ENCODE results near the gene SERPINA4. TPM values are rescaled to one million over a fixed set of nuclear protein-coding genes. Genes with fewer than 3 reads are reported as not detected.

The SERPINA4 gene
- polyA plus RNA-seq, 1 of the 3 experiments (the other 2 are of a cell fraction): not detected

- Histone ChIP-seq H3K27ac (ENCODE audit: low read depth in 2 of 2, low read length in 1 of 2) (no peak overlapping the region), H3K9ac (no peak overlapping the region), H3K9me3 (no peaks in the 10 kb centered on the region), H3K4me3 (ENCODE audit: low read depth in 2 of 2, low read length in 1 of 2) (no peak overlapping the region), H3K79me2 (ENCODE audit: insufficient read depth) (no peaks in the 10 kb centered on the region), H4K20me1 (ENCODE audit: insufficient read depth) (no peaks in the 10 kb centered on the region), H3K9me2 (no peaks in the 10 kb centered on the region), H3K4me2 (no peak overlapping the region), H3K4me1 (ENCODE audit: control insufficient read depth in 1 of 2, insufficient read depth in 2 of 2, low read depth in 1 of 2, low read length in 1 of 2) (no peaks in the 10 kb centered on the region), H2AFZ (ENCODE audit: low read depth) (no peak overlapping the region), H3K27me3 (ENCODE audit: insufficient read depth) (peaks cover 6% of the 10 kb centered on the region; the same call in 1 of the 2 replicates), H3K36me3 (replicated peaks in 1 of 2; ENCODE audit: control insufficient read depth in 1 of 2, insufficient read depth in 2 of 2, low read length in 1 of 2) (no peaks in the 10 kb centered on the region), H3F3A (replicated peaks; ENCODE audit: insufficient read depth) (no peaks in the 10 kb centered on the region)
- 69% methylated on average over 6 of the region's 6 CpGs for WGBS (ENCODE audit: low lambda C conversion rate)
- DNase-seq: no peak
- TF ChIP-seq POLR2AphosphoS5 (IDR thresholded peaks at IDR 0.05; ENCODE audit: low read depth, low read length) (no peak), CHD2 (IDR thresholded peaks at IDR 0.05; ENCODE audit: low read length, partially characterized antibody) (no peak), YY1 (IDR thresholded peaks at IDR 0.05; ENCODE audit: low read depth) (no peak), TEAD4 (IDR thresholded peaks at IDR 0.05; ENCODE audit: borderline replicate concordance, insufficient read depth) (no peak), CTCF (IDR thresholded peaks at IDR 0.05) (no peak), FOXM1 (IDR thresholded peaks at IDR 0.05; ENCODE audit: low read depth) (no peak), GATA2 (CRISPR knock-in tag; IDR thresholded peaks at IDR 0.05) (no peak), RAD21 (IDR thresholded peaks at IDR 0.05; ENCODE audit: low read length) (no peak), FOXJ3 (CRISPR knock-in tag; IDR thresholded peaks at IDR 0.05) (no peak), RFX5 (IDR thresholded peaks at IDR 0.05; ENCODE audit: low read length) (no peak), RCOR1 (IDR thresholded peaks at IDR 0.05; ENCODE audit: low read length) (no peak), REST (IDR thresholded peaks at IDR 0.05; ENCODE audit: low read depth, low read length) (no peak), FOSL2 (IDR thresholded peaks at IDR 0.05; ENCODE audit: borderline replicate concordance, low read depth) (no peak), JUND (IDR thresholded peaks at IDR 0.05) (no peak), RXRA (IDR thresholded peaks at IDR 0.05; ENCODE audit: borderline replicate concordance, low read depth) (no peak), NFIC (IDR thresholded peaks at IDR 0.05; ENCODE audit: borderline replicate concordance) (no peak), USF1 (IDR thresholded peaks at IDR 0.05; ENCODE audit: borderline replicate concordance, low read depth) (no peak), IRF3 (IDR thresholded peaks at IDR 0.05; ENCODE audit: low read depth, low read length) (no peak), USF2 (IDR thresholded peaks at IDR 0.05; ENCODE audit: borderline replicate concordance, low read depth, low read length) (no peak)
- ChIA-PET CTCF (interaction anchor here (0.6 to 0.8 kb wide), 2 partner anchors 28 to 249 kb away, joined by 3 read pairs; no protein-coding TSS in a partner anchor), POLR2A (no interaction called here)
These were observed 45.4 kb upstream of the SERPINA4 start for GRCh38 chr14:94515856-94516255.

Data from SK-N-SH (cell line).